ENCODE measurements around the gene SERPINA1.

The SERPINA1 gene

DNA sequence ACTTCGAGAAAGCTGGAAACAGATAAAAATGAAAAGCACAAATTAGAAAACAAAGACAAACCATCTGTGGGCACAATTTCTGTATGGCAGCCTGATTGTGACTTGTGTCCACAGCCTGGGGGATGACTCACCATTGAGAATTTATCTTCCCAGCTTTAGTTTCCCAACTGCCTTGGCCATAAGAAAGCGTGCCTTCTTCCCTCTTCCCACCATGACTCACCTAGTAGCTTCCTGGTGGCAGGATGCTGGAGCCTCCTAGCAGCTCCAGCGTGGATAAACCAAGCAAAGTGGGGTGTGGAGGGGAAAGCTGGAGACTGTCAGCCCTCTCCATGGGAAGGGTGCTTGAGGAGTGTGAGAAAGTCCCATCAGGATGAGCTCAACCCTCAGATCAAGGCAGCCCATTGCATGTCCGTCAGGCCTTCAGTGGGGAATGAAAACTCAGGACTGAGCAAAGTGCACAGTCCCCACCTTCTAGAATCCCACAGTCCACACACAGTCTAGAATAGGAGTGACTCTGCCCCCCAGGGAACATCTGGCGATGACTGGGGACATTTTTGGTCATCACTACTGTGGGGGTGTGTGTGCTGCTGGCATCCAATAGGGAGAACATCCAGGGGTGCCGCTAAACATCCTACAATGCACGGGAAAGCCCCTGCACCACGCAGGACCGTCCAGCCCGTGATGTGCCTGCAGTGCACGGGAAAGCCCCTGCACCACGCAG is 42.9 kb downstream of the SERPINA1 start:
- peak; percentile 88 for DNase-seq

DNA sequence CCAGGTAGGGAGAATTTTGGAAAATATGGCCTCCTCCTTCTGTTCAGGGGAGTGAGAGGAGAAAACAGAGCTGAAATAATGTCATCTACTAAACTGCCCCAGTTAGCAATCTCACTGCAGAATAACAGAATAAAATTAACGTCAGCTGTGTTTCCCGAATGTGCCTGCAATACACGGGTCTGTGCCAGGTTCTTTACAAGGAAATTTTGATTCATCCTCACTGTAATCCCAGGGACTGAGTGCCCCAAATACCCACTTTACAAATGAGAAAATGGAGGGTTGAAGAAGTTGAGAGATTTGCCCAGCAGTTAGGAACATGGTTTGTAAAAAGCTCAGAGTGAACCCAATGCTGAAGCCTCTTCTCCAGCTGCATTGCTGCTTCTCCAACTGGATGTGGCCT is 44.0 kb downstream of the SERPINA1 start:
- DNase-seq: no peak

DNA sequence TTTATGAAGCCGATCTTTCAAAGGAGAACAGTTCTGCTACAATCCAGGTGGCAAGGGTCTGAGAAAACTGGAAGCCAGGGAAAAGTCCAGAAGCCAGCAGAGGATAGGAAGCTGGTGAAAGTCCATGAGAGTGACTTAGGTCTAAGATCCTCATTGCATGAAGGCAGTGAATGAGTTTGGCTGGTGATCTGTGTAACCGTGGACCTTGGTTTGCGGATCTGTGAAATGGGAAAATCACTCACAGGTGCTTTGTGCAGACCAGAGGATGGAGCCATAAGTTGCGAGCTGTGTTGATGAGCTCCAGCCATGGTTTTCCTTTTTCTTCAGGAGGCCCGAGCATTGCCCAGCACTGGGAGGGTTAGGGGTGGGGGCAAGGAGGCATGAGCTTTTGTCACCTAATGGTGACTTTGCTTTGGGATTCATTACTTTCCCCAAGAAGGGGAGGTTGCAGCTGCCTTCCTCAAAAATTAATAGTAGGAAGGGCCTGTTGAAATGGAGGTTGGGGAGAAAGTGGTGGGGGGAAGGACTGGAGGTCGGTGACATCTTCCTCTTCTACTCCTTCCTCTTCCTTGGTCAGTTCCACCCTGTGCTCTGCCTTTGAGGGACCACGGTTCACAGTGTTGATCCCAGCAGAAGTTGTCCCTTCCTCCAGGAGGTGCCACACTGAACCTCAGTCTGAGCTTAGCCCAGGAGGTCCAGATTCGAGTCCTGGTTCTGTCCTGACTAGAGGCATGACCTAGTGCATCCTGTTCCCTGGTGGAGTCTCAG is 45.0 kb downstream of the SERPINA1 start:
- DNase-seq: no peak

DNA sequence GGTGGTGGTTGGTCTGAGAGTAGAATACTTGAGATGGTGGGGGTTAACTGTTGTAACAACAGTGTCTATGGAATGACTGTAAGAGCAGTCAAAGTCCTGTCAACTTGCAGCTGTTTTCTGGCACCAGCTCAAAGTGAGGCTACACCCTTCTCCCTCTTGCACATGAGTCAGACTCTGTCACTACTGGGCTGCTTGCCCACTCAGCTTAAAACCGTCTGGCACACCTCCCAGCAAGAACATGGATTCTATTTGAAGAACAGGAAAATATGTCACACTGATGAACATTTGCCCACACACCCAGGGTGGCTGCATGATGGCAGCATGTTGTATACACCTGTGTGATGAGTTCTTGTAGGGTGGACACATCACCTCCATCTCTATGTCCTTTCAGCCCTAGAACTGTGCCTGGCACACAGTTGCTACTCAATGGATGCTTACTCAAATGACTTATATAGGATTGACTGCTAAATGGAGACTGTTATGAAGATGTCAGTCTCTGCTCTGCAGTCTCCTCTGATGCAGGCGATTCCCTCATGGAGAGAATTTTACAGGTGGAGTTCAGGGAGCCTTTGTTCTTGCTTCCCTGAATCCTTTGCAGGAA is 46.0 kb downstream of the SERPINA1 start:
- DNase-seq: peak; percentile 95

DNA sequence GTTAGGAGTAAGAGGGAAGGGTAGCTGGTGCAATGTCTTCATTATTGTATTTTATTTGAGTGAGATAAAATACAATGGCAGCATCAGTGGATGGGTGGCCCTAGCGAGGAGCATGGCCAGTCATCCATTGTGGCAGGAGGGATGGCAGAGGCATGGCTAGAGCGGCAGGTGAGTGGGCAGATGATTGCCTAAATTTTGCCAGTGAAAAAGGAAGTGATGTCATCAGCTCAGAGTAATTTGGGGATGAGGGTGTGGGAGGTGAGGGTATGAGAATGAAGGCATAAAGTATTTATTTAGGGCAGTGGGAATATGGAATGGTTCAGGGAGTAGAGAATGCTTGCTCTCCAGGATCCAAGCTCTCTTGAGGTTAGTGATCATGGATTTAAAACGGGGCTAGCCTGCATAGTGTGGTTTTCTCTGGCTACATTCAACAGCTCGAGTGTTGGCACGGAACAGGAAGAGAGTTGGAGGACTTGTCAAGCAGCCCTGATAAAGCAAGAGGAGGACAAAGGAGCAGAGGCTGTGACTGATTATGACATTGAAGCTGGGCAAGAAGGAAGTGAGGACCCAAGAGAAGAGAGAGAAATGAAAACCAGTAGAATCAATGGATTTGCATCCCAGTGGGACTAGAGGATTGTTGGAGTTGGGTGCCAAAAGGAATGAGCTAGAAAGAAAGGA is 46.6 kb downstream of the SERPINA1 start:
- DNase-seq: no peak

DNA sequence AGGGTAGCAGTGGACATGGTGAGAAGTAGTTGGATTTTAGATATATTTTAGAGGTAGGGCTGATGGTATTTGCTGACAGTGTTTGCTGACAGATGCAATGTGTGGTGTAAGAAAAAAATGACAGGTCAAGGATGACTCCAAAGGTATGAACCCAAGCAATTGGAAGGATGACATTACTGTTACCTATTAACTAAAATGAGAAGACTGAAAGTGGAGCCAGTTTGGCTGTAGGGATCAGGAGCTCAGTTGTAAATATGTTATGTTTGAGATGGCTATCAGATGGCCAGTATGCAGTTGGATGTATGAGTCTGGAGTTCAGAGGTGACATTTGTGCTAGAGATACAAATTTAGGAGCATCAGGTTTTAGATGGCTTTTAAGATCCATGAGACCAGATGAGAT is 47.9 kb downstream of the SERPINA1 start:
- DNase-seq: no peak

DNA sequence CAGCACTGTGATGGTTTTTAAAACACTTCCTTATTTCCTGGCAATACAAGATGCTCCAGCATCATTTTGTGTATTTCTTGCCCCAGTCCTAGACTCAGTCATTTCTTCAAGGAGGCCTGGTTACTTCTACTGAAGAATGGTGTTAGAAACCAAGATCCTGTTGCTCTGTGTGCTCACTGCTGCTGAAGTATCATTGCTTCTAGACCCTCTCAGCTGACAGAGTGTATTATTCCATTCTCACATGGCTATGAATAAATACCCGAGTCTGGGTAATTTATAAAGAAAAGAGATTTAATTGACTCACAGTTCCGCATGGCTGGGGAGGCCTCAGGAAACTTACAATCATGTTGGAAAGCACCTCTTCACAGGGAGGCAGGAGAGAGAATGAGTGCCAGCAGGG is 50.4 kb downstream of the SERPINA1 start:
- no peak for DNase-seq

DNA sequence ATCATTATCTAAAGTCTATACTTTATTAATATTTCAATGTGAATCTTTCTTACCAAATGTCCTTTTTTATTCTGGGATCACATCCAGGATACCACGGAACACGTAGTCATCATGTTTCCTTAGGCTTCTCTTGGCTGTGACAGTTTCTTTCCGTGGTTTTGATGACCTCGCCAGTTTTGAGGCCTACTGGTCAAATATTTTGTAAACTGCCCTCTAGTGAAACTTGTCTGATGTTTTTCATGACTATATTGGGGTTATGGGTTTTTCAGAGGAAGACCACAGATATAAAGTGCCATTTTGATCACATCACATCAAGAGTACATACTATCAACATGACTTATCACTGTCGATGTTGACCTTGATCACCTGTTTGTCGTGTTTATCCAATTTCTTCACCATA is 51.1 kb downstream of the SERPINA1 start:
- no peak for DNase-seq

DNA sequence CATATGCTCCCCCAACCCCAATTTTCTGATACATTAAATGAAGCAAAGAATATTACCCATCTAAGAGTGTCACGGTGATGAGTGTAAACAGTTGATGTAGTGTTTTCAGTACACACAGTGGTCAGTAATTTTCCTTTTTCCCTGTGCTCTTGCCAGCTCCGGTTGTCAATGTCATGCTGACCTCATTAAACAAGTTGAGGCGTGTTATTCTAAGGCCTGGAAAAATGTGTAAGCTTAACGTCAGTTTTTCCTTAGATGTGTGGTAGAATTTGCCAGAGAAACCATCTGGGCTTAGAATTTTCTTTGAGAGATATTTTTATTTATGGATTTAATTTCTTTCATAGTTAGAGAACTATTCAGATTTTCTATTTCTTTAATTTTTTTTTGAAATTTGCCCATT is 53.5 kb downstream of the SERPINA1 start:
- no peak for DNase-seq

DNA sequence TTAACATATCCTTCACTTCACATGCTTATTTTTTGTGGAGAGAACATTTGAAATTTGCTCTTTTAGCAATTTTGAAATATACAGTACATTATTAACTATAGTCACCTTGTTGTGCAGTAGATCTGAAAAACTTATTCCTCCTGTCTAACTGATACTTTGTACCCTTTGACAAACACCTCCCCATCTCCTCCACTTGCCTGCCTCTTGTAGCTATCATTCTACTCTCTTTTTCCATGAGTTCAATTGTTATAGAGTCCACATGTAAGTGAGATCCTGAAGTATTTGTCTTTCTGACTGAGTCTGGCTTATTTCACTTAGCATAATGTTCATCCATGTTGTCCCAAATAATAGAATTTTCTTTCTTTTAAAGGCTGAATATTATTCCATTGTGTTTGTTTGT is 55.8 kb downstream of the SERPINA1 start:
- no peak for DNase-seq

DNA sequence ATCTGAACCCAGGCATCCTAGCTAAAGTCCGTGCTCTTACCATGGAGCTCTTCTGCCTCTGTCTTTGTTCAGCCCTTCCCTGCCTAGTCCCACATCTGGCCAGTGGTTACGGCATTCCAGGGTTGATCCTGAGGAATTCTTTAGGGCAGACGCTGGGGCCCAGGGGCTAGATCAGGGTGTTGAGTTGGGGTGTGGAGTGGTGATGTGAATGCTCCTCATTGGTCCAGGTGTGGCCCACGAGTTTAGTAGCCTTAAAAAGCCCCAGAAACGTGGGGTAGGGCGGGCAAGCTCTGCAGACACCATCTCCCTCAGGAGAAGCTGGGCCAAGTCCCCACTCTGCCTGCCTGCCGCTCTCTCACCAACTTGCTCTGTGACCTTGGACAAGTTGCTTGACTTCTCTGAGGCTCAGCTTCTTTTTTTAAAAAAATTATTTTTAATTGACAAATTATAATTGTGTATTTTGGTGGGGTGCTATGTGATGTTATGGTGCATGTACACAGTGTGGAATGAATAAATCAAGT is 56.3 kb downstream of the SERPINA1 start:
- DNase-seq: no peak

DNA sequence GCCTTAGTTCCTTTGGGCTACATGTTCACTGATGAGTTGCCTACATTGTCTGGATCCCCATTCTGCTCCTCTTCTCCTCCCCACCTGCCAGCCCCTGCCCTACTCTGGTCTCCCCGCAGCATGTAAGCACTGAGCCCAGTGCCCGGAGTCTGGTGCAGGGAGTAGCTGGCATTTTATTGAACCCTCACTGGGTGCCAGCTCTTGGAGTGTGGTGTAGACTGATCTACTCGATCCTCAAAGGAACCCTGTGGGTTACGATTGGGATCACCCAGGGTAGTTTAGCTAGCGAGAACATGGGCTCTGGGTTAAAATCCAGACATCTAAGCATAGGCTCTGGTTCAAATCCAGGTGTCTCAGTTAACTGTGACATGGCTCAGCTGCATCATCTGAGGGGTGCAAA is 56.9 kb downstream of the SERPINA1 start:
- no peak for DNase-seq

DNA sequence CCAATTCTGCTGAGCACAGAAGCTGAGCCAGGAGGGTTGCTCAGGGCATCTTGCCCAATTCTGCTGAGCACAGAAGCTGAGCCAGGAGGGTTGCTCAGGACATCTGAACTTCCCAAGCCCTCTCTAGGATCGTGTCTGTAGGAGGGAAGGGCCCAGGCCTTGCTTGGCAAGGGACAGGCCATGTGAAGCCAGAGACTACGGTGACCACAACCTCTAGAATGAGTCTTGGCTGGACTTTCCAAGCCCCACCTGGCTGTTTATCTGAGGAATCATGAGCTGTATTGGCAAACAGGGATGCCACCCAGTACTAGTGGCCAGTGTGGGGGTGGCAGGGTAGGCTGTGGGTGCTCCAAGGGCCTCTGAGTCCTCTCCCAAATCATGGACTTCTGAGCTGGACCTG is 57.5 kb downstream of the SERPINA1 start:
- no peak for DNase-seq

DNA sequence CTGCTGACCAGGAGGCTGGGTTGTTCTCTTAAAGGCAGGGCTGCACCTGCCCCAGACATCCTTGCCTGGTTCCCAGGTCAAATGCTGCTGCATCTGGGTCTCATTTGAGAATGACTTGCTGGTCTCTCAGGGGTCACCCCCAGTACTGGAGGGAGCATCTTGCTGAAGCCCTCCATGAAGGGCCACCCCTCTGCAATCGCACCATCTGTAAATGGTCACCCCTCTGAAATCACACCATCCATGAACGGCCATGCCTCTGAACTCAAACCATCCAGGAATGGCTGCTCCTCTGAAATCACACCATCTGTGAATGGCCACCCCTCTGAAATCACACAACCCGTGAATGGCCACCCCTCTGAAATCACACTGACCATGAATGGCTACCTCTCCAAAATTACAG is 58.0 kb downstream of the SERPINA1 start:
- DNase-seq: no peak

DNA sequence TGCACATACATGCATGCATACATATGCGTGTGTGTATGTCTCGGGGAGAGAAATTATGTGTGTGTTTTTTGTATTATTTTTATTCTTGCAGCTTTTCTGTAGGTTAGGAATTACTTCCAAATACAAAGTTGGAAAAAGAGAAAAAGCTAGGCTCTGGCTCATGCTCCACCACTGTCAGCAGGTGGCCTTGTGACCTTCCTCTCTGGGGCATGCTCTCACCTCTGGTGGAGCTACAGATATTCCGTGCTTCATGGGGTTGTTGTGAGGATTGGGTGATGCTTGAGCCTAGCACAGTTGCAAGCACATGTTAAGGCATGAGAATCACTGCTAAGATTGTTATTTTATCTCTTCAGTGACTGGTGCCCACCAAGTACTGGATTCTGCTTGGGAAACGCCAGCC is 58.5 kb downstream of the SERPINA1 start:
- DNase-seq: no peak

DNA sequence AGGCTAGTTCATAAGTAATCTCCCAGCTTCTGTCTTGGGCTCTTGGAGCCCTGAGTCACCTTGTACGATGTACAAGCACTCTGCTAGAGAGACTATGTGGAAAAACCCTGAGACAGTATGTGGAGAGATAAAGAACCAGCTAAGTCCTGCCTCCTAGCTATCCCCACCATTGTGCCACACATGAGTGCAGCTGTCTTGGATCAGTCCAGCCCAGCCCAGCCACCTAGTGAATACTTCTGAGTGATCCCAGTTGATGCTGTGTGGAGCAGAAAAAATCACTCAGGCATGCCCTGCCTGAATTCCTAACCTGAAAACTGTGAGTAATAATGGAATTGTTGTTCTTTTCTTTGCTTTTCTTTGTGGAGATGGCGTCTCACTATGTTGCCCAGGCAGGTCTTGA is 60.2 kb downstream of the SERPINA1 start:
- DNase-seq: no peak
